GM19468 (cell line): Measurements from ENCODE around the gene IGSF21.

Experiments
- ATAC-seq: cut with Tn5 transposase; IDR thresholded peaks from one replicate; pipeline ENCODE4 v1.9.1; 2021; ENCODE audit warnings: mild to moderate bottlenecking, moderate library complexity, moderate number of reproducible peaks; ENCODE audit not compliant: unreplicated experiment; ENCODE audit errors: extremely low read depth

IGSF21 gene

DNA sequence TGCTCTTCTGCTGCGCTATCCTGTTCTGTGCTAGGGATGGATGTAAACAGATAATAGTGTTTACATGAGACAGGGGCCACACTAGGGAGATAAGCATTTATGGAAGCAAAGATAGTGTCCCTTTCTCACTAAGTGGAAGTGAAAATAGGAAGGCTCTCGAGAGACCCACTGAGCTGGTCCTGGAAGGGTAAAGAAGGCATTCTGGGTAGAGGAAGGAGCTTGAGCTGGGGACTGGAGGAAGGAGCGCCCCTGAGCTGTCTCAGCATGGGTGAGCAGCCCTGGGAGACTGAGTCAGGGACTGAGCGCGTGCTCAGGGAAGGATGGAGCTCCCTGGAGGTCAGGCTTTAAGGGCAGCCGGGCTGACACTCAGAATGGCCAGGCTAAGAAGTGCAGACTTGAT, 93.3 kb downstream of the IGSF21 start:
- no peak for ATAC-seq

DNA sequence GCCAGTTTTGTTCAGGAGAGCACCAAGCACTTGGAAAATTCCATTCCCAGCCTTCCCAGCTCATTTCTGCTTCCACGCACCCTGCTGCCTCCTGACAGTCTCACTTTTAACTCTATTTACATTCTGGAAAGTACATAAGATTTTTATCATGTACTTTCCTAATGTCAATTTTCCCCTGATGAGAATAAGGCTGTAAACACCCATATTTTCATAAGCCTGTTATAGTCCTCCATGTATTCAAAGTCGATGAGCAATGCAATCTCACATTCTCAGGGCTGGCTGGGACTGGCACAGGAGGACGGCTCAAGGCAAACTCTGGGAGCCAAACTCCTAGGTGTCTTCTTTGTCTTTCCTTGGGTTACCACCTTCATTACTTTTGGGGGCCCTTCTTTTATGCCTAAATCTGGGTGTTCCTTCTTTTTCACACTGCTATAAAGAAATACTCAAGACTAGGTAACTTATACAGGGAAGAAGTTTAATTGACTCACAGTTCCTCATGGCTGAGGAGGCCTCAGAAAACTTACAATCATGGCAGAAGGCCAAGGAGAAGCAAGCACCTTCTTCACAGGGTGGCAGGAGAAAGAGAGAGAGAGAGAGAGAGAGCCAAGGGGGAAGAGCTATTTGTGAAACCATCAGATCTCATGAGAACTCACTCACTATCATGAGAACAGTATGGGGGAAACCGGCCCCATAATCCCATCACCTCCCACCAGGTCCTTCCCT, 94.6 kb downstream of the IGSF21 start:
- no peak for ATAC-seq

DNA sequence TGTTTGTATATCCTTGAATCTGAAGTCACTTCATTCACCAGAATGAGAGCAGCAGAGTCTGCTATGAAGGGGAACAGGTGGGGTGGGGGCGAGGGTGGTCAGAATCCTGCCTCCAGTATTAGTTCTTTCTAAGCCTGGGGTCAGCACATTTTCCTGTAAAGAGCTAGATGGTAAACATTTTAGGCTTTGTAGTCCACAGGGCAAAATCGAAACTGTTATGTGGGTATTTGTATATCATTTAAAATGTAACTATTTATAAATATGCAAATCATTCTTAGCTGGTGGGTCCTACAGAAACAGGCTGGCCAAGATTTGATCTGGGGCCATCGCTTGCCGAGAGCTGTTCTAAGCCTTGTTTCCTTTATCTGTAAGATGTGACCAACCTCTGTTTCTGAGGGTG, 96.0 kb downstream of the IGSF21 start:
- no peak for ATAC-seq

DNA sequence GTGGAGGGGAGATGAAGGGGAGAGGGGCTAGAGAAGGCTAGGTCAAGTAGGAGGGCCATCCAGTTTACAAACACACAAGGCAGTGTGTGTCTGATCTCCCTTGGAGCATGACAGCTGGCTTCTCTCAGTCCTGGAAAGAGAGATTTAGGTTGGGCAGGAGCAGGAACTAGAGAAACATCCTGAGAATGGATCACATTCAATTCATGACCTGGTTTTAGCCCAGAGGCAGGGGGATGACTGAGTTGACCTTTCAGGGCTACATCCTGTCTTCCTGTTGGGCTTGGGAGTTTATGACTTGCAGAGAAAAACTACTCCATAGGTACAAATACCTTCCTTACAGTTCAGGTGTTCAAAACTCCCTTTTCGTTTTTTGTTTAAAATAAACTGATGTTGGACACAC, 97.0 kb downstream of the IGSF21 start:
- ATAC-seq = no peak

DNA sequence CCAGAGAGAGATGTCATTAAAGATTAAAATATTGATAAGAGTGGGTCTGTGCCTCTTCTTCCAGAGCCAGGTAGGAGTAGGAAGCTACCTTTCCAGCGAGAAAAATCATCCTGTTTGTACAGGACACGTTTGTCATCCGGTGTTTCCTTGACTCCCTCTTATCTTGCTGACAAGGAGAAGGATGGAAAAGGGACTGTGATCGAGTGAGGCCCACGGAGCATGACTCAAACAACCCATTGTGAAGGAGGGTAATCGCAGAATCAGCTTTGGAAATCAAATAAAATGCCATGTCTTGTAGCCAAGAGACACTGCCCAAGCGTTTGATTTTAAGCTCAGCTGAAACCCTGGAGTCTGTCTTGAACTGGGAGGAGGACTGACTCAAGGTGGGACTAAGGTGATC, 97.7 kb downstream of the IGSF21 start:
- no peak for ATAC-seq

DNA sequence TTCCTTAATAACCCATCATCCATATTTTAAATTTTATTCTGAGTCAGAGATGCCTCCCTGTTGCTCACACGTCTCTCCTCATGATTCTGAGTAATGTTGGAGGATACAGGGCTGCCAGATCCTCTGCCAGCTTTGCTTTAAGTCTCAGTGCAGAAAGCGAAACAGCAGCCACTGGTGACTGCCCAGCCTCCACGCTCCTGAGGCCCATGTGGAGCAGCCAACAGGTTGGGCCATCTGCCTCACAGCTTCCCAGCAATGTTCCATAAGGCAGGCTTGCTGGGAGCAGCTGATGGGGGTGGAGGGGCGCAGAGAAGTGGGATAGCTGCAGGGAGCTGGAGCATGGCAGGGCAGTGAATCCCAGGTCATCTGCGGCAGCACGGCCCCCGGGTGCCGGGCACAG, 104.2 kb downstream of the IGSF21 start:
- no peak for ATAC-seq

DNA sequence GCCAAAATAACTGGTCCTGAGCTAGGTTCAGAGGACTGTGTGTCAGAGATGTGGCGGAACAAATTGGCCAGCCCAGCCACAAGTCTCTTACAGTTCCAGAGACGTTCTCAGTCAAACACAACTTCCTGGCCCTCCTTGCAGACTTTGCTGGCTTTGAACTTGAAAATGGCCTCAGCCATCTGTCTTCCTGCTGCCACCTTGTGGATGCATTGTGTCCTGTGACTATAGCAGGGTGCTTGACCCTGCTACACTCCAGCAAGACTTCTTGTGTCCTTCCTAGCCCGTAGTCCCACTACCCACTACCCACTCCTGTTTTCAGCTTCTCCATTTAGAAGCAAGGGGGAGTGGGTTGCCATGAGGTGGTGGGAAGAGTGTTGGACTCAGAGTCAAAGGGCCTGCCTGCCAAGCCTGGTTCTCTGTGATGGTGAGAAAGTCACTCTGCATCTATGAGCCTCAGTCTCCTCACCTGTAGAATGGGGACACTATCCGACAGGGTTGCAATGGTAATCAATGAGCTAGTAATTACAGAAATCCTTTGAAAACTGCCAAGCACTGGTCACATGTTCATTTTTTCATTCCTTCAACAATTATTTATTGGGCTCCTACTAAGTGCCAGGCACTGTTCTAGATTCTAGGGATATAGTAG, 109.9 kb downstream of the IGSF21 start:
- ATAC-seq = no peak

DNA sequence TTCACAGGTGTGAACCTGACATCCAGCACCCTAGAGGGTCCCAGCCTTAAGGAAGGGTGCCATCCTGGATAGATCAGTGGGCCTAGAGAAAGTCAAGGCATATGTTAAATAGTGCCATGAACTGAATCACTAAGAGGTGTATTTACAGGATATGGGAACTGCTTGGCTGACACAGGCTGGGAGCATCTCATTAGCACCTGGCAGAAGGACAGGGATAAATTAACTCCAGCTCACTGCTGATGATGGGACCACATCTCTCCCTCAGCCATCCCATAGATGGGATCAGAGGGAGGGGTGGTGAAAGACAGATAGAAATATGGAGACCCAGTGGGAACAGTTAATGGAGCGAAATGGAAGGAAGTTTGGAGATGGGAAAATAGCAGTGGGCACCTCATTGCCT, 122.0 kb downstream of the IGSF21 start:
- no peak for ATAC-seq

DNA sequence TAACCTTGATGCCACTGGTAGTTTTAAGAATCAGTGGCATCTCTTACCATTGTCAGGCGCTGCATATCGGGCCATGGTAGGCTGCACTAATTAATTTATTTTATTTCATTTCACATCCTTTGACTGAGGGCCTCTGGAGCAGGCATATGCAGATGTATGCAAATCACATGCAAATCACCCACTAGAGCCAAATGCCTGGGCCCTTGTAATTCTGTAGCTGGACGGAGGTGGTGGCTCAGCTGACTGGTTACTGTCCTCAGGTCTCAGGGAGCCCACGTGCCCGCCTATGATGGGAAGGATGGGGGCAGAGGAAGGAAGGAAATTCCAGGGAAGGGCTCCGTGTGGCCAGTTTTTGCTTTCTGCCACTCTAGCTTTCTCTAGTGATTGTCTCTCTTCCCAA, 122.7 kb downstream of the IGSF21 start:
- ATAC-seq = no peak

DNA sequence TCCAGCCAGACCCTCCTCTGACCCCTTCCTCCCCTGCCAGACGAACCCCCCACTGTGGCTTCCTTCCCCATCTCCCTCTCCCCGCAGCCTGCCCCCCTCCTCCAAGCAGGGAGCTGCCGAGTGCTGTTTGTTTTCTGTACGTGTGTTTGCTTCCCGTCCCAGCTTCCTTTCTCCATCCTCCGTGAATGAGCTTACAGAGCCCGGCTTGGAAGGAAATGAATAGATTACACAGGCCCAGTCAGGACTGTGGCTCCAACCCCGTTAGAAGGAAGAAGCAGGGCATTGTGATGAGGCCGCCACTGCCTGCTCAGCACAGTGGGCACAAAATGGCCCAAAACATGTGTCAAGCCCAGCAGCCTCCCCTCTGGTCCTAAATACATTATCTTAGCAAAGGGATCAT, 123.2 kb downstream of the IGSF21 start:
- no peak for ATAC-seq

DNA sequence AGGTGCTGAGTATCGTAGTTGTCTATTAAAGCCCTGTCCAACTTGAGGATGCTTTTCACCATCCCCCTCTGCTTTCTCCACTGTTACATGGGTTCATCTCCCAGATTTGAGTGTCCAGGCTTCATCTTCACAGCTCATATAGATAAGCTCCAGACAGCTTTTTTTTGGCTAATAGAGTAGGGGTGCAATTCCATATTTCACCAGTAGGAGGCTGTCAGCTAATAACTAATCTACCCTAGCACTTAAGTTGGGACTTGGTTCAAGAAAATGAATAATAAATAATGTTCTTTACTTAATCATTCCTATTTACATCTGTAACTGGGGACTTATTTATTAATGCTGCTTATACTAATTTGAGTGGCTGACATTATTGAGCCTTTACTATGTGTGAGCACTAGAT, 124.5 kb downstream of the IGSF21 start:
- ATAC-seq = no peak

DNA sequence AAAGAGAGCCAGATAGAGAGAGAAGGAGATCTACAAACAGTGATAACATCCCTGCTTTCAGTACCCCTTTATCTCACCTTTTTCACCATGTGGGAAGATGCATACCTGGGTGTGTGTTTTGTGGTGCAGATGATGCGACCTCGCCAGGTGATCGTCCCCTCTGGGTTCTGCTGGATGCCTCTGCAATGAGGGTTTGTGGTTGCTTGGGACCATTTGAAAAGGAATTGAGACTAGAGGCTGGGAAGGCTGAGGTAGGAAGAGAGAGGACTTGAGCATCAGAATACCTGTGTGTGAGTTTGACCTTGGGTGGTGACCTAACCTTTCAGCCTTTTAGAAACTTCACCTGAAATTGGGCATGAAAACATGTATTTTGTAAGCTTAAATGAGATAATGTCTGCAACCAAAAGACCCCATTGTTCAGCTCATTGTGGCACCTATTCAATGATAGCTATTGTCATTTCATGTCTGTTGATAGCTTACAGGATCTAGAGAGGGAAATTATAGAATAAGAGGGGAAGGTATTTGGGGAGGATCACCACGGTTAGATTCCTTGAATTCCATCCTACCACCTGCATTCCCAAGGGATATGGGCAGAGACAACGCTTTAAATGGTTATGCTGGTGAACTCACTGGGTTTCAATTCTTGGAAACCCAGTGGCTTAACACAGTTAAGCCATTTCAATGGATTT, 125.7 kb downstream of the IGSF21 start:
- no peak for ATAC-seq

DNA sequence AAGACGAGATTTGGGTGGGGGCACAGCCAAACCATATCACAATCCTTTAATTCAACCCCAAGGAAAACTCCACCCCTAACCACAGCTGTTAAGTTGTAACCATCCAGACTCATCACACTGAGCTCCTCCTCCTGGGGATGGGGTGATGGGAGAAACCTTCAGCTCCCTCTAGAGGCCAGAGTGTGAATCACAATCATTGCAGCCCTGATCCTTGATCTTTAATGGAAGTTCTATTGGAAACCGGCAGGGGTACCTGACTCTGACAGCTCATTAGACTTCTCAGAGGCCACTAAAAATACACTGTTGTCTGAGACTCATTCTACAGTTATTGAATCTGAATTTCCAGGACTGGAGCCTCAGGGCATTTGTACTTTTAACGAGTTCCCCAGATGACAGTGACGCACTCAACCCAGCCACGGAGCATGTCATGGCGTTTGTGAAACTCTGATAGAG, 127.2 kb downstream of the IGSF21 start:
- ATAC-seq = no peak

DNA sequence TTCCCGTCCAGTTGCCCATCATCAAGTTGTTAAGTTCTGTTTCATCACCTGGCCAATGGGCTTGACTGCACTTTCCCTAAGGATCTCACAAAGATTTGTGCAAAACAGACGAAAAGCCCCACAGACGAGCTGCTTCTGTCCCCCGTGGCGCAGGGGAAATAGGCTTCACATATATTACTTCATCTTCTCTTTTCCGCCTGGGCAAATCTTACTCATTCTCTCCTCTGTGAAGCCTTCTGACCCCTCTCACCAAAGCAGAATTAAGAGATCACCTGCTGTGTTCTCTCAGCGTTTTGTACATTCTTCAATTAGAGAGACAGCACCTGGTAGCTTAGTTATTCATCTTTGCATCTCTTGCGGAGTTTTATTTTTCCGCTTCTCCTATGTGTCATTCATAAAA, 129.8 kb downstream of the IGSF21 start:
- no peak for ATAC-seq

DNA sequence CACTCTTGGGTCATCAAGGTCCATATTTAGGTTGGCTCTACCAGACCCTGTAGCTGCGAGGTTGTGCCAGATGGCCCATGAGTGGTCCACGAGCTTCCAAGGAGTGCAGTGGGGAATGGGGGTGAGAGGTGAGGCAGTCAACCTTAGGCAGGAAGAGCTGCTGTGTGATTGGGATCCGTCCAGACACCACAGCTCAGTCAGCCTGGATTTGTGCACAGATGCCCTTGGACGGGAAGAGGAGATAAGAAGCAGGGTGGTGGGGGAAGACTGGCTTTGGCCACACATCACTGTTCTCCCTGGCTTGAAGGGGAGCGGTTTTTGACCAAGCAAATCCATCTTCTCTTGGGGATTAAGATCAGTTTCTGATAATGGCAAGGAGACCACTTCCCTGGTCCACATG, 130.6 kb downstream of the IGSF21 start:
- no peak for ATAC-seq

DNA sequence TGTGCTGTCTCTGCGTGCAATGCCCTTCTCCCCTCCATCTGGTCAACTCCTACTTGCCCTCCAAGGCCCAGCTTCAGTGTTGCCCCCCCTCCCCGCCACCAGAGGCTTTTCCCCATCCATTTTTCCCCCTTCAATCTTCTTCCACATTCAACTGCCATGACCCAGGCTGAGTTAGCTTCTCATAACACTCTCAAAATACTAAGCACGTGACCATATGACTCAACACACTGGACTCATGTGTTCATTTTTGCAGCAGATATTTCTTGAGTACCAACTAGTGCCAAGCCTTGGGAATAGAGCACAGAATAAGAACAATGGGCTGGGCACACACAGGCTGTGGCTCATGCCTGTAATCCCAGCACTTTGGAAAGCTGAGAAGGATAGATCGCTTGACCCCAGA, 132.1 kb downstream of the IGSF21 start:
- no peak for ATAC-seq

DNA sequence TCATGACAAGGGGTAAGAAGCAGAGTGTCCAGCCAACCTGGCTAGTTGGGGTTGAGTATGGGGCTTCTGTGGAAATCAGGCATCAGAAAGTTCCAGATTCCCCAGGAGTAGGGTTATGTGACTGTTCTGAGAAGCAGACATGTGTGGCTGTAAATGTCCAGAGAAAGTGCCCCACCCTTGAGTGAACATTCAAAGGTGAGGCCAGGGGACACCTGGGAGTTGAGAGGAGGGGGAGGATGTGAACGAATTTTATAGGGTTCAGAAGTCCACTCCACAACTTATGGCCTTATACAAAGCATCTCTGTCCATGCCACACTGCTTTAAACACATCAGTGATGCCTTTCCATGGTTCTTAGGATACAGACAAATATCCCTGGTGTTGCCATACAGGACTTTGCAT, 133.3 kb downstream of the IGSF21 start:
- no peak for ATAC-seq

DNA sequence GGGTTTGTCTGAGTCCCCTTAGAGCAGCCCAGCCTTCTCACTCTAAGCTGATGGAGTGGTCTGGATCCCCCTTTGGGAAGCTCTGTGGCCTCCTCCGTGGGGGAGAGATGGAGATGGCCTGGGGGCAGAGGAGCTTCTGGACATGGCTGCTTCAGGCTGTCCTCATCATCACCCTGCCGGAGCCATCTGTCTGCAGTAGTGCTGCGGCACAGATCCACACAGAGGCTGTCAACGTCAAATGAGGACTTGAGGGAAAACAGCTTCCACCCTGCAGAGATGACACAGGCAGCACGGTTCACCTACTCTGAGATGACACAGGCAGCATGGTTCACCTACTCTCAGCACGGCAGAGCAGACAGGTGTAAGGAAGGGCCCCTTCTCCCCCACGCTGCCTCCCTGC, 134.3 kb downstream of the IGSF21 start:
- ATAC-seq = no peak

DNA sequence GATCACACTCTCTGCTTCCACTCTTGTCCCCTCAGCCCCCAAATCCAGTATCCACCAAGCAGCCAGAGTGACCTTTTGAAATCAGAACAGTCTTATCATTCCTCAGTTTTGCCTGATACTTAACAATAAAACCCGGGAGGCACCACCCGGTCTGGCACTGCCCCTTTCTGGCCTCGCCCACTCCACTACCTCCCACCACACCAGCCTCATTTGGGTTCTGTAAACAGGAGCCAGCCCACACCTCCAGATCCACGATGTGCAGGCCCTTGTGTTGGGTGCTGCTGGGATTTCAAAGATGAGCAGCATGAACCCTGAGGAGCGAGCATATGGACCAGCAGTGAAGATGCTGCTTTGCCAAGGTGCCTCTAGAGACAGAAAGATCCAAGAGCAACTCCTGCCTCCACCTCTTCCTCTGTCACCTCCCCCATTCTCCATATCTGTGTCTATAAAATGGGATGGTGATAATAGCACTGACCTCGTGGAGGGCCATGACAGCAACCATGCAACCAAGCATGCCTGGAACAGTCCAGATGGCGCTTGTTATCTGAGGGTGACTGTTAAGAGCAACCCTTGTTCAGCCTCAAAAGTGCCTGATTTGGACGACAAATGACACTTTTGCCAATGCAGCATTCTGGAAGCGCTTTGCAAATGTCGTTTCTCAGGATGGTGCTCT, 136.0 kb downstream of the IGSF21 start:
- no peak for ATAC-seq

DNA sequence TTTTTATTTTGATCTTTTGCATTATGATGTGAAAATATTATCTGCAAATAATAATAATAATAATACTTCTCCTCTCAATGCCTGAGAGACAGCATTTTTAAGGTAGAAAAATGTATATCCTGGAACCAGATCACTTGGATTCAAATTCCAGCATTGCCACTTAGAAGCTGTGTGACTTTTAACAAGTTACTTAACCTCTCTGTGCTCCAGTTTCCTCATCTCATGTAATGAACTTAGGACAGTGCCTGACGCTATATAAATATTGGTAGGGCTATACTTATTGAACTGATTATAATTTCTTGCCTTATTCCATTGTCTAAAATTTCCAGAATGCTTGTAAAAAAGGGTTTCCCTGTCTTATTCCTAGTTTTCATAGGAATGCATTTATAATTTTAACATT, 137.2 kb downstream of the IGSF21 start:
- no peak for ATAC-seq

DNA sequence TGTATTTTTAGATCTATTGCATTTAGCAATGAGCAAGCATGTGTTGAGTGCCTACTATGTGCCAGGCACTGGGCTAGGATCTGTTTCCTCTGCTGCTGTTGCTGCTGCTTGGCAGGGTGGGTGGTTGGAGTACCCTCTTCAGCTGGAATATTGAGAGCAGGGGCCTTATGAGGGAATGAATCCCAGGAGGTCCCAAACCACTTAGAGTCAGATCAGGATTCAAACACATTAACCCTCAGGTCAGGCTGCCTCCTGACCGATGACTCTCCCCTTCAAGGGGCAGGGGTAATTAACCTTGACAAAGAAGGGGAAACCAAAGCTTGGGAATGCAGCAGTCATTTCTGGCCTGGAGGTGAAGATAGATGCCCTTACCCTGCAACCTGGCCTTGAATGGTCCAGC, 138.0 kb downstream of the IGSF21 start:
- ATAC-seq = no peak
